Kidney (tissue), 14 donors: Measurements from ENCODE around the gene TIMP1. TPM values are rescaled to one million over a fixed set of nuclear protein-coding genes. Genes with fewer than 3 reads are reported as not detected.
A peak's percentile ranks its signal among the peaks of the same experiment; 100 is the strongest.

Experiments
- DNase-seq, 5 donors: peaks; one replicate each; pipeline ENCODE4 v3.0.0-alpha.2; 2013 to 2020
- FAIRE-seq: peaks from 2 replicates; lab custom pipeline; 2012; peaks lifted over from hg19 to GRCh38; lab: Jason Lieb, UNC
- H3K27ac ChIP-seq, 2 donors: one replicate each; pipeline ENCODE4 v1.7.0; 2013; ENCODE audit warnings: low read depth in 2 of 2, low read length in 2 of 2, inconsistent platforms in 1 of 2
- H3K27me3 ChIP-seq: one replicate; pipeline ENCODE4 v1.7.1; 2013; ENCODE audit warnings: low read length, inconsistent platforms; ENCODE audit not compliant: control insufficient read depth, insufficient read depth
- H3K36me3 ChIP-seq, 3 donors: one replicate each; pipeline versions ENCODE4 v1.7.0 to v1.7.1; 2013; ENCODE audit warnings: low read length in 3 of 3, control low read depth in 1 of 3, inconsistent platforms in 1 of 3; ENCODE audit not compliant: insufficient read depth in 3 of 3, control insufficient read depth in 2 of 3
- H3K4me1 ChIP-seq, 3 donors: one replicate each; pipeline versions ENCODE4 v1.7.0 to v1.7.1; 2013; ENCODE audit warnings: low read length in 3 of 3, inconsistent platforms in 1 of 3, low read depth in 1 of 3; ENCODE audit not compliant: control insufficient read depth in 2 of 3, insufficient read depth in 2 of 3
- H3K4me3 ChIP-seq, 3 donors: one replicate each; pipeline versions ENCODE4 v1.7.0 to v1.8.1; 2013; ENCODE audit warnings: low read length in 3 of 3, control low read depth in 1 of 3, inconsistent platforms in 1 of 3
- H3K9ac ChIP-seq, 3 donors: one replicate each; pipeline versions ENCODE4 v1.7.0 to v1.7.1; 2013; ENCODE audit warnings: low read length in 3 of 3, control low read depth in 1 of 3, inconsistent platforms in 1 of 3
- H3K9me3 ChIP-seq, 3 donors: one replicate each; pipeline versions ENCODE4 v1.7.0 to v1.7.1; 2013; ENCODE audit warnings: low read length in 3 of 3, control low read depth in 1 of 3, inconsistent platforms in 1 of 3; ENCODE audit not compliant: control insufficient read depth in 2 of 3, insufficient read depth in 1 of 3
- intact Hi-C: fragments of 100-400 bp; cut with DNase I; formaldehyde crosslinking; loops from one replicate; pipeline ENCODE4 v1.11.1; 2022
- polyA plus RNA-seq: library from polyadenylated mRNA; stranded (reverse); fragments of 350-450 nt; fragmentation: Illumina TruSeq; extraction: RNeasy Lipid Tissue Mini Kit (QIAGEN cat#74804); gene quantifications from one replicate; pipeline ENCODE4 v1.2.3, GENCODE V29; 2014; ENCODE audit warnings: low read depth, low replicate concordance; ENCODE audit not compliant: insufficient read depth
- total RNA-seq: library from RNA; stranded (reverse); fragmentation: NEBNext Ultra II Directional; extraction: Animal tissue kit (Norgen Biotek cat#: 25700); gene quantifications from one replicate; pipeline ENCODE4 v1.2.1, GENCODE V29; 2021
- TF ChIP-seq, protein P1 (sequence below): IDR thresholded peaks from 3 replicates; pipeline ENCODE4 v1.5.1; 2012; ENCODE audit warnings: mild to moderate bottlenecking, moderate library complexity, borderline replicate concordance; ENCODE audit not compliant: insufficient read depth; ENCODE audit errors: extremely low read depth
- donor health status: control.
- donor health status: control.
- donor health status: control.
- donor health status: control.
- donor health status: control.
- donor health status: DM: yes; HTN: yes; CAD: no.
- donor health status: Normal renal cell carcinoma (clear cell type).

TIMP1 gene
- total and polyA plus RNA-seq, 2 donors from 2014 or later: 382 to 551 TPM

DNA sequence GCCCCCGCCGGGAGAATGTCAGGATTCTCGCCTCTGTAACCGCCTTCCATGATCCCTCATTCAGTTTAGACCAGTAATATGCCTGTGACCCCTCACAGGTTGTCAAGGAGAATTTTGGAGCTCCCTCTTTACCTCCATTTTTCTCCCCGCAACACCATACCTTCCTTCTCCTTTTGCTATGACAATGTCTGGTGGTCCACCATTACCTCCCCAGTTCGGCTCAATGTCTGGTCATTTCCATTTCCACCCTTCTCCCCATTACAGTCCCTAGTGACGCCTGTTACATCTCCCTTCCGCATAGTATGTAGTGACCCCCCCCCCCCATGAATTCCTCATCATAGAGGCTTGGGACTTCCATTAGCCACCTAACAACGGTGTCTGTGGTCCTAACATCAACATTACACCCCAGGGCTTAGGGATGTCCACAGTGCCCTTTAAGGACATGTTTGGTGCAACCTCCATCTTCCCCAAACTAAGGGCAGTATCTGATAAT is 20.5 kb upstream of the TIMP1 start:
- no peaks in the 10 kb centered on the region for H3K9me3 ChIP-seq
- peak overlapping the region; percentile 96 to 99 for H3K27ac ChIP-seq
- peak overlapping the region; percentile 69 to 78 (median 69) for H3K9ac ChIP-seq
- DNase-seq: no peak
- peaks cover 0 to 1% (median 0%) of the 10 kb centered on the region in 3 donors for H3K4me1 ChIP-seq
- H3K4me3 ChIP-seq: peak overlapping the region; percentile 85 to 87 (median 87)
- no peak for FAIRE-seq
- no peaks in the 10 kb centered on the region for H3K27me3 ChIP-seq
- TF ChIP-seq, protein P1, sequence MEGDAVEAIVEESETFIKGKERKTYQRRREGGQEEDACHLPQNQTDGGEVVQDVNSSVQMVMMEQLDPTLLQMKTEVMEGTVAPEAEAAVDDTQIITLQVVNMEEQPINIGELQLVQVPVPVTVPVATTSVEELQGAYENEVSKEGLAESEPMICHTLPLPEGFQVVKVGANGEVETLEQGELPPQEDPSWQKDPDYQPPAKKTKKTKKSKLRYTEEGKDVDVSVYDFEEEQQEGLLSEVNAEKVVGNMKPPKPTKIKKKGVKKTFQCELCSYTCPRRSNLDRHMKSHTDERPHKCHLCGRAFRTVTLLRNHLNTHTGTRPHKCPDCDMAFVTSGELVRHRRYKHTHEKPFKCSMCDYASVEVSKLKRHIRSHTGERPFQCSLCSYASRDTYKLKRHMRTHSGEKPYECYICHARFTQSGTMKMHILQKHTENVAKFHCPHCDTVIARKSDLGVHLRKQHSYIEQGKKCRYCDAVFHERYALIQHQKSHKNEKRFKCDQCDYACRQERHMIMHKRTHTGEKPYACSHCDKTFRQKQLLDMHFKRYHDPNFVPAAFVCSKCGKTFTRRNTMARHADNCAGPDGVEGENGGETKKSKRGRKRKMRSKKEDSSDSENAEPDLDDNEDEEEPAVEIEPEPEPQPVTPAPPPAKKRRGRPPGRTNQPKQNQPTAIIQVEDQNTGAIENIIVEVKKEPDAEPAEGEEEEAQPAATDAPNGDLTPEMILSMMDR: no peak
- intact Hi-C loops: no loop called here
- H3K36me3 ChIP-seq: peaks cover 0 to 17% (median 3%) of the 10 kb centered on the region in 3 donors

- intact Hi-C loops: no loop called here
- Histone ChIP-seq H3K4me1 (no peaks in the 10 kb centered on the region), H3K4me3 (no peak overlapping the region), H3K27me3 (no peaks in the 10 kb centered on the region), H3K36me3 (peaks cover 0 to 26% (median 9%) of the 10 kb centered on the region in 3 donors), H3K9ac (no peak overlapping the region), H3K27ac (no peak overlapping the region), H3K9me3 (no peaks in the 10 kb centered on the region)
- DNase-seq: peak in 1 of 5 donors; percentile 22
- TF ChIP-seq, protein P1: no peak
- FAIRE-seq: no peak
These were observed 19.5 kb upstream of the TIMP1 start for GRCh38 chrX:47562615-47563243.

- Histone ChIP-seq H3K27ac (no peak overlapping the region), H3K4me1 (no peaks in the 10 kb centered on the region), H3K27me3 (no peaks in the 10 kb centered on the region), H3K36me3 (peaks cover 2 to 35% (median 13%) of the 10 kb centered on the region in 3 donors), H3K4me3 (no peak overlapping the region), H3K9ac (no peak overlapping the region), H3K9me3 (no peaks in the 10 kb centered on the region)
- DNase-seq (no peak), FAIRE-seq (no peak)
- intact Hi-C loops: no loop called here
- TF ChIP-seq, protein P1: no peak
These were observed 18.4 kb upstream of the TIMP1 start for GRCh38 chrX:47563801-47564315.
